GM12878 (cell line): ENCODE results near the gene GRK5. TPM values are rescaled to one million over a fixed set of nuclear protein-coding genes. Genes with fewer than 3 reads are reported as not detected.

ENCODE experiments used
- ATAC-seq: fragments of 200-7000 bp; cut with Tn5 transposase; 3 replicates; pipeline ENCODE4 v1.9.1; 2020; ENCODE audit warnings: mild to moderate bottlenecking, moderate library complexity
- BruUV-seq: library from RNA; stranded (reverse); fragments of 400-500 nt; replicated peaks from 2 replicates; lab custom pipeline; 2021; lab: Mats Ljungman, UMichigan
- CTCF ChIA-PET: fragments of 300-600 bp; sonication (Branson Sonifier 250); formaldehyde crosslinking; extraction: SDS; loops from one replicate; lab custom pipeline; 2021; ENCODE audit warnings: inconsistent platforms; lab: Yijun Ruan, JAX
- POLR2A ChIA-PET: fragments of 350-600 bp; formaldehyde crosslinking; extraction: SDS; loops from one replicate; lab custom pipeline; 2021; ENCODE audit warnings: inconsistent platforms; lab: Charles Lee
- RAD21 ChIA-PET: fragments of 300-600 bp; sonication (Branson Sonifier 250); formaldehyde crosslinking; loops from one replicate; lab custom pipeline; 2023; ENCODE audit warnings: antibody characterized with exemption; ENCODE audit not compliant: unreplicated experiment; lab: Charles Lee
- SMC1A ChIA-PET: fragments of 300-600 bp; sonication (Branson Sonifier 250); formaldehyde crosslinking; loops from one replicate; lab custom pipeline; 2023; ENCODE audit not compliant: unreplicated experiment, uncharacterized antibody; lab: Charles Lee
- DNase-seq: peaks from one replicate; pipeline ENCODE4 v3.0.0-alpha.2; 2011; ENCODE audit warnings: low read depth, low spot score
- FAIRE-seq: peaks from 3 replicates; lab custom pipeline; 2011; peaks lifted over from hg19 to GRCh38; lab: Jason Lieb, UNC
- H2AFZ ChIP-seq: 2 replicates; pipeline ENCODE4 v1.6.0; 2011; ENCODE audit warnings: low read depth, low read length, control low read depth; ENCODE audit not compliant: control insufficient read depth
- H3K27ac ChIP-seq: 2 replicates; pipeline ENCODE4 v1.5.1; 2011; ENCODE audit warnings: control low read depth; ENCODE audit not compliant: control insufficient read depth, insufficient read depth
- H3K27me3 ChIP-seq, 2 experiments: replicated peaks in 1 of 2; 2 replicates each; pipeline versions ENCODE4 v1.6.0 to v1.6.1; 2011; ENCODE audit warnings: low read length in 1 of 2; ENCODE audit not compliant: control insufficient read depth in 2 of 2, insufficient read depth in 2 of 2
- H3K36me3 ChIP-seq, 2 experiments: 2 replicates each; pipeline ENCODE4 v1.5.1; 2011; ENCODE audit warnings: low read length in 1 of 2; ENCODE audit not compliant: control insufficient read depth in 2 of 2, insufficient read depth in 2 of 2
- H3K4me1 ChIP-seq: 2 replicates; pipeline ENCODE4 v1.6.1; 2011; ENCODE audit warnings: mild to moderate bottlenecking, low read length, moderate library complexity, mixed read lengths; ENCODE audit not compliant: control insufficient read depth, insufficient read depth
- H3K4me2 ChIP-seq: 2 replicates; pipeline ENCODE4 v1.6.0; 2011; ENCODE audit warnings: control low read depth; ENCODE audit not compliant: control insufficient read depth, insufficient read depth
- H3K4me3 ChIP-seq: fragments of 200-600 bp; sonication (generic); 2 replicates; pipeline ENCODE4 v1.5.1; 2016
- H3K79me2 ChIP-seq: 2 replicates; pipeline ENCODE4 v1.6.0; 2011; ENCODE audit warnings: low read length; ENCODE audit not compliant: control insufficient read depth, insufficient read depth
- H3K9ac ChIP-seq: 2 replicates; pipeline ENCODE4 v1.8.0; 2011; ENCODE audit warnings: low read length, control low read depth, mixed read lengths; ENCODE audit not compliant: control insufficient read depth, insufficient read depth
- H3K9me3 ChIP-seq: replicated peaks from 3 replicates; pipeline ENCODE4 v1.5.1; 2011; ENCODE audit warnings: mild to moderate bottlenecking, low read length; ENCODE audit not compliant: control insufficient read depth, insufficient read depth
- H4K20me1 ChIP-seq: 2 replicates; pipeline ENCODE4 v1.6.0; 2011; ENCODE audit not compliant: control insufficient read depth, insufficient read depth
- ASH2L ChIP-seq: fragments of 300-600, 200-600 bp; sonication (generic); IDR thresholded peaks from 2 replicates; pipeline ENCODE4 v1.6.1; 2017; ENCODE audit warnings: low read depth, mild to moderate bottlenecking, borderline replicate concordance
- BHLHE40 ChIP-seq, 2 experiments: fragments of 450-650 bp in 1 of 2; IDR thresholded peaks; 2 replicates each; pipeline ENCODE4 v1.6.1; 2011 to 2017; ENCODE audit warnings: low read depth in 2 of 2, borderline replicate concordance in 1 of 2, improper control_type of control experiment in 1 of 2, low read length in 1 of 2, mild to moderate bottlenecking in 1 of 2
- EGR1 ChIP-seq, 2 experiments: IDR thresholded peaks; 1 replicate in 1 of 2; 2 replicates in 1 of 2; pipeline ENCODE4 v1.6.1; 2011 to 2012; ENCODE audit warnings: low read depth in 2 of 2, low read length in 2 of 2, borderline replicate concordance in 1 of 2, mild to moderate bottlenecking in 1 of 2, moderate library complexity in 1 of 2
- EZH2 ChIP-seq: IDR thresholded peaks from 2 replicates; pipeline ENCODE4 v1.6.1; 2012; ENCODE audit warnings: low read depth, mild to moderate bottlenecking, control low read depth, inconsistent platforms, low read length, borderline replicate concordance; ENCODE audit not compliant: control insufficient read depth
- FOXK2 ChIP-seq: fragments of 450-650 bp; IDR thresholded peaks from 2 replicates; pipeline ENCODE4 v1.6.1; 2017; ENCODE audit warnings: mild to moderate bottlenecking, moderate library complexity
- GATAD2B ChIP-seq: fragments of 450-650 bp; conservative IDR thresholded peaks from 2 replicates; pipeline ENCODE4 v1.6.1; 2017; ENCODE audit warnings: low read depth, mild to moderate bottlenecking, moderate library complexity
- IKZF1 ChIP-seq: fragments of 450-650 bp; conservative IDR thresholded peaks from 2 replicates; pipeline ENCODE4 v1.6.1; 2017; ENCODE audit warnings: antibody characterized with exemption, mild to moderate bottlenecking
- IKZF2 ChIP-seq, 2 experiments: fragments of 450-650 bp; IDR thresholded peaks; 2 replicates each; pipeline ENCODE4 v1.6.1; 2017; ENCODE audit warnings: mild to moderate bottlenecking in 2 of 2, moderate library complexity in 2 of 2
- NR2C1 ChIP-seq: fragments of 450-650 bp; IDR thresholded peaks from 2 replicates; pipeline ENCODE4 v1.6.1; 2017; ENCODE audit warnings: antibody characterized with exemption, mild to moderate bottlenecking, moderate library complexity
- POLR2A ChIP-seq: IDR thresholded peaks from 2 replicates; pipeline ENCODE4 v1.6.1; 2011; ENCODE audit warnings: low read depth, mild to moderate bottlenecking, low read length
- RB1 ChIP-seq: fragments of 450-650 bp; formaldehyde crosslinking; IDR thresholded peaks from 2 replicates; pipeline ENCODE4 v1.6.1; 2017; ENCODE audit warnings: mild to moderate bottlenecking, borderline replicate concordance
- RUNX3 ChIP-seq: IDR thresholded peaks from 2 replicates; pipeline ENCODE4 v1.6.1; 2012; ENCODE audit warnings: low read length, inconsistent platforms
- SIX5 ChIP-seq: IDR thresholded peaks from 2 replicates; pipeline ENCODE4 v1.6.1; 2011; ENCODE audit warnings: mild to moderate bottlenecking, low read depth, low read length, moderate library complexity; ENCODE audit not compliant: severe bottlenecking
- SMARCA5 ChIP-seq: fragments of 450-650 bp; IDR thresholded peaks from 2 replicates; pipeline ENCODE4 v1.6.1; 2017; ENCODE audit warnings: mild to moderate bottlenecking
- SREBF1 ChIP-seq: IDR thresholded peaks from 2 replicates; pipeline ENCODE4 v1.6.1; 2012; ENCODE audit warnings: mild to moderate bottlenecking, low read length
- SREBF2 ChIP-seq: IDR thresholded peaks from 2 replicates; pipeline ENCODE4 v1.6.1; 2012; ENCODE audit warnings: mild to moderate bottlenecking, low read length
- SRF ChIP-seq, 2 experiments: IDR thresholded peaks; 2 replicates each; pipeline ENCODE4 v1.6.1; 2011; ENCODE audit warnings: low read depth in 2 of 2, low read length in 2 of 2, mild to moderate bottlenecking in 1 of 2, moderate library complexity in 1 of 2
- ZNF217 ChIP-seq: fragments of 450-650 bp; IDR thresholded peaks from 2 replicates; pipeline ENCODE4 v1.6.1; 2017; ENCODE audit warnings: antibody characterized with exemption, mild to moderate bottlenecking
- ZNF24 ChIP-seq: fragments of 450-650 bp; IDR thresholded peaks from 2 replicates; pipeline ENCODE4 v1.6.1; 2017; ENCODE audit warnings: antibody characterized with exemption, mild to moderate bottlenecking
- WGBS: methylation state at CpG from one replicate; pipeline ENCODE4 v1.1.6; 2016; ENCODE audit warnings: low lambda C conversion rate; ENCODE audit not compliant: insufficient replicate concordance, insufficient coverage; ENCODE audit errors: missing lambda C conversion rate; 5-methylcytosine and 5-hydroxymethylcytosine counted together
- in situ Hi-C: fragments of 300-500 bp; cut with MboI; formaldehyde crosslinking; loops from 9 replicates; pipeline ENCODE4 v1.14.3; 2018; ENCODE audit warnings: mixed read lengths
- intact Hi-C: fragments of 100-400 bp; cut with micrococcal nuclease; formaldehyde crosslinking; loops from one replicate; pipeline ENCODE4 v1.14.2; 2022; ENCODE audit not compliant: unreplicated experiment
- polyA plus RNA-seq, 11 experiments: library from polyadenylated mRNA; depleted of rRNA in 4 of 11; unstranded in 6 of 11; stranded (reverse) in 5 of 11; fragments of >200 nt; fragmentation: Nextera tagmentation in 4 of 11; fragmentation: Illumina TruSeq in 1 of 11; extraction: Ambion mirVana in 4 of 11; extraction: Trizol in 1 of 11; gene quantifications; 1 replicate in 1 of 11; 2 replicates in 10 of 11; pipeline versions ENCODE4 v1.2.1 to v1.2.3, GENCODE V29; 2011 to 2016; ENCODE audit warnings: inconsistent platforms in 2 of 11, missing spikeins in 2 of 11, low read depth in 1 of 11
- total RNA-seq, 4 experiments: library from RNA; depleted of rRNA in 3 of 4; stranded (reverse); fragments of >200 nt in 3 of 4; fragmentation: Illumina TruSeq in 1 of 4; extraction: Trizol in 1 of 4; gene quantifications; 2 replicates each; pipeline versions ENCODE4 v1.2.1 to v1.2.3, GENCODE V29; 2013 to 2021
- TF ChIP-seq, protein P1 (sequence below): IDR thresholded peaks from 2 replicates; pipeline ENCODE4 v1.6.1; 2011; ENCODE audit warnings: low read depth, low read length, improper control_type of control experiment, borderline replicate concordance
- TF ChIP-seq, protein P2 (sequence below): fragments of 450-650 bp; formaldehyde crosslinking; IDR thresholded peaks from 2 replicates; pipeline ENCODE4 v1.4.0; 2020; ENCODE audit warnings: mild to moderate bottlenecking, moderate library complexity

GRK5 gene
- total and polyA plus RNA-seq, 10 of the 15 experiments (the other 5 are each of a cell fraction or from before 2014, with no cell fraction given) = 0.11 to 22.1 (median 10.0) TPM

DNA sequence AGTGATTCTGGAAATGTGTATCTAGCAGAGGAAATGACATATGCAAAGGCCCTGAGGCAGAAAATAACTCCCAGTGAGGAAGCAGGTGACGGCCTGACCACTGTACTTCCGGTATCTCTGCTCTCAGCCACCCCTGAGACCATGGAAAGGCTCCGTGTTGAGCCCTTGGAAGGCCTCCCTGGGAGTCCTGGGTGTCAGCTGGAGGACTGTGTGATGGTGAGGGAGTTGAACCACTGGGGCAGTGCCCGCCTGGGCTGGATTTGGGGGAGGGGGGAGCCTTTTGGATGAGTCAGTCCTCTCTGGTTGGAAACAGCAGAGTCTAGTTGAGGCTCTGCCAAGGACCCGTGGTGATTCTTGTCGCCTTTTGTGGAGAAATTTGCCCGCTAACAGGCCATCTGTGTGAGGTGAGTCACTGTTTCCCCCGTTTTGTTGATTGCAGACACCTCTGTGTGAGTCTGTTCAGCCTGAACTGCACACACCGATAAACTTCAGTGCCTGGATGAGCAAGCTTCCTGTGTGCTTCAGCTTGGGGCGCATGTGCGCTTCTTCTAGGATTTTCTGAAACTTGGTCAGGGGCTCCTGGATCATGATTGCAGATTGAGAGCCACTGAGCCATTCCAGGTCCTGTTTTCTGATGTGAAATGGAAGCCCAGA lies 98.6 kb downstream of the GRK5 start:
- TSS peak; percentile 73 for BruUV-seq
- peak overlapping the region; percentile 69 for H3K4me3 ChIP-seq
- POLR2A ChIA-PET = interaction anchor here (1.0 to 2.4 kb wide), 5 partner anchors 23 to 98 kb away, joined by 3 to 14 read pairs (median 5); partner anchors contain the start of gene GRK5
- CTCF ChIA-PET = interaction anchor here (0.7 to 5.5 kb wide), 13 partner anchors 10 to 555 kb away, joined by 3 to 43 read pairs (median 4); partner anchors contain the start of gene GRK5
- no peaks in the 10 kb centered on the region; a peak in 1 of 4 replicates for H3K36me3 ChIP-seq
- H2AFZ ChIP-seq = peak overlapping the region; percentile 37
- WGBS = 0% methylated on average over 11 of the region's 11 CpGs
- H3K79me2 ChIP-seq = peaks cover 45% of the 10 kb centered on the region
- H4K20me1 ChIP-seq = no peaks in the 10 kb centered on the region
- no peaks in the 10 kb centered on the region for H3K27me3 ChIP-seq
- SMC1A ChIA-PET = interaction anchor here (0.8 to 3.7 kb wide), 10 partner anchors 10 to 112 kb away, joined by 3 to 28 read pairs (median 3); partner anchors contain the start of gene GRK5
- H3K9me3 ChIP-seq = no peaks in the 10 kb centered on the region
- in situ Hi-C loops = no loop called here
- RAD21 ChIA-PET = interaction anchor here (0.8 to 7.0 kb wide), 5 partner anchors 35 to 107 kb away, joined by 3 to 46 read pairs (median 5); partner anchors contain the start of gene GRK5
- H3K4me2 ChIP-seq = peak overlapping the region; percentile 73
- H3K4me1 ChIP-seq = peaks cover 78% of the 10 kb centered on the region
- DNase-seq = peak; percentile 81
- H3K27ac ChIP-seq = peak overlapping the region; percentile 92
- ATAC-seq = peak; percentile 85
- H3K9ac ChIP-seq = peak overlapping the region; percentile 78
- peak; percentile 75 for FAIRE-seq
- intact Hi-C loops = loop anchor here (1.0 to 10.0 kb wide), 5 partner anchors 35 to 231 kb away; no protein-coding TSS in a partner anchor
- TF ChIP-seq SREBF1 = no peak
- TF ChIP-seq RB1 = no peak
- peak; percentile 65 for TF ChIP-seq POLR2A
- TF ChIP-seq, protein P1, sequence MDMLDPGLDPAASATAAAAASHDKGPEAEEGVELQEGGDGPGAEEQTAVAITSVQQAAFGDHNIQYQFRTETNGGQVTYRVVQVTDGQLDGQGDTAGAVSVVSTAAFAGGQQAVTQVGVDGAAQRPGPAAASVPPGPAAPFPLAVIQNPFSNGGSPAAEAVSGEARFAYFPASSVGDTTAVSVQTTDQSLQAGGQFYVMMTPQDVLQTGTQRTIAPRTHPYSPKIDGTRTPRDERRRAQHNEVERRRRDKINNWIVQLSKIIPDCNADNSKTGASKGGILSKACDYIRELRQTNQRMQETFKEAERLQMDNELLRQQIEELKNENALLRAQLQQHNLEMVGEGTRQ = no peak
- TF ChIP-seq FOXK2 = no peak
- TF ChIP-seq SRF (IDR thresholded peaks at IDR 0.05; ENCODE audit: low read depth in 2 of 2, low read length in 2 of 2) = peak in 1 of 2 experiments; percentile 75; a peak in 2 of 4 replicates
- no peak for TF ChIP-seq EZH2
- no peak for TF ChIP-seq ASH2L
- no peak for TF ChIP-seq RUNX3
- TF ChIP-seq EGR1 (IDR thresholded peaks at IDR 0.05; ENCODE audit: borderline replicate concordance in 1 of 2, low read depth in 2 of 2, low read length in 2 of 2) = peak in 1 of 2 experiments; percentile 57; a peak in 1 of 3 replicates
- peak; percentile 7 to 17; a peak in 1 of 4 replicates for TF ChIP-seq BHLHE40 (IDR thresholded peaks at IDR 0.05; ENCODE audit: borderline replicate concordance in 1 of 2, low read depth in 2 of 2, low read length in 1 of 2)
- TF ChIP-seq NR2C1 = no peak
- TF ChIP-seq, protein P2, sequence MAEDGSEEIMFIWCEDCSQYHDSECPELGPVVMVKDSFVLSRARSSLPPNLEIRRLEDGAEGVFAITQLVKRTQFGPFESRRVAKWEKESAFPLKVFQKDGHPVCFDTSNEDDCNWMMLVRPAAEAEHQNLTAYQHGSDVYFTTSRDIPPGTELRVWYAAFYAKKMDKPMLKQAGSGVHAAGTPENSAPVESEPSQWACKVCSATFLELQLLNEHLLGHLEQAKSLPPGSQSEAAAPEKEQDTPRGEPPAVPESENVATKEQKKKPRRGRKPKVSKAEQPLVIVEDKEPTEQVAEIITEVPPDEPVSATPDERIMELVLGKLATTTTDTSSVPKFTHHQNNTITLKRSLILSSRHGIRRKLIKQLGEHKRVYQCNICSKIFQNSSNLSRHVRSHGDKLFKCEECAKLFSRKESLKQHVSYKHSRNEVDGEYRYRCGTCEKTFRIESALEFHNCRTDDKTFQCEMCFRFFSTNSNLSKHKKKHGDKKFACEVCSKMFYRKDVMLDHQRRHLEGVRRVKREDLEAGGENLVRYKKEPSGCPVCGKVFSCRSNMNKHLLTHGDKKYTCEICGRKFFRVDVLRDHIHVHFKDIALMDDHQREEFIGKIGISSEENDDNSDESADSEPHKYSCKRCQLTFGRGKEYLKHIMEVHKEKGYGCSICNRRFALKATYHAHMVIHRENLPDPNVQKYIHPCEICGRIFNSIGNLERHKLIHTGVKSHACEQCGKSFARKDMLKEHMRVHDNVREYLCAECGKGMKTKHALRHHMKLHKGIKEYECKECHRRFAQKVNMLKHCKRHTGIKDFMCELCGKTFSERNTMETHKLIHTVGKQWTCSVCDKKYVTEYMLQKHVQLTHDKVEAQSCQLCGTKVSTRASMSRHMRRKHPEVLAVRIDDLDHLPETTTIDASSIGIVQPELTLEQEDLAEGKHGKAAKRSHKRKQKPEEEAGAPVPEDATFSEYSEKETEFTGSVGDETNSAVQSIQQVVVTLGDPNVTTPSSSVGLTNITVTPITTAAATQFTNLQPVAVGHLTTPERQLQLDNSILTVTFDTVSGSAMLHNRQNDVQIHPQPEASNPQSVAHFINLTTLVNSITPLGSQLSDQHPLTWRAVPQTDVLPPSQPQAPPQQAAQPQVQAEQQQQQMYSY = no peak
- TF ChIP-seq IKZF1 = peak; percentile 84
- TF ChIP-seq ZNF24 = no peak
- peak; percentile 84 for TF ChIP-seq ZNF217
- 0 out of 2 replicates have a peak, but pooled peaks have one; percentile 39 for TF ChIP-seq SREBF2
- peak; percentile 95 for TF ChIP-seq SMARCA5
- TF ChIP-seq GATAD2B = peak; percentile 52; the same call in 1 of the 2 replicates
- TF ChIP-seq SIX5 = no peak
- TF ChIP-seq IKZF2 (IDR thresholded peaks at IDR 0.05) = peak; percentile 77 to 80
